Panc1 (cell line): ENCODE results near the gene LELP1.

Experiments used
- CTCF ChIP-seq: fragments of 450-650 bp; IDR thresholded peaks from 2 replicates; pipeline ENCODE4 v1.5.1; 2017; ENCODE audit warnings: mild to moderate bottlenecking
- POLR2AphosphoS5 ChIP-seq: IDR thresholded peaks from 2 replicates; pipeline ENCODE4 v1.6.1; 2012; ENCODE audit warnings: mild to moderate bottlenecking, low read depth, low read length, moderate library complexity
- REST ChIP-seq, 2 experiments: IDR thresholded peaks; 2 replicates each; pipeline ENCODE4 v1.6.1; 2011 to 2012; ENCODE audit warnings: low read depth in 2 of 2, control low read depth in 1 of 2, low read length in 1 of 2, mild to moderate bottlenecking in 1 of 2, moderate library complexity in 1 of 2; ENCODE audit not compliant: insufficient read depth in 1 of 2
- SIN3A ChIP-seq: IDR thresholded peaks from 2 replicates; pipeline ENCODE4 v1.6.1; 2012; ENCODE audit warnings: low read depth, mild to moderate bottlenecking, low read length, moderate library complexity, borderline replicate concordance; ENCODE audit not compliant: insufficient read depth
- TCF7L2 ChIP-seq: IDR thresholded peaks from 2 replicates; pipeline ENCODE4 v1.6.1; 2011; ENCODE audit warnings: mild to moderate bottlenecking, low read depth, low read length, inconsistent platforms

- TF ChIP-seq POLR2AphosphoS5 = no peak
- TF ChIP-seq CTCF = peak; percentile 52
- no peak for TF ChIP-seq REST (IDR thresholded peaks at IDR 0.05; ENCODE audit: insufficient read depth in 1 of 2, low read depth in 2 of 2, low read length in 1 of 2)
- TF ChIP-seq SIN3A = no peak
- TF ChIP-seq TCF7L2 = no peak
These were observed 35.3 kb downstream of the LELP1 start for GRCh38 chr1:153238527-153238926.
